Central memory CD8-positive, alpha-beta T cell (primary cell): Measurements from ENCODE around the gene FGF12.

ENCODE experiments used
- ATAC-seq: fragments of 150-1000 bp; cut with Tn5 transposase; replicated peaks from 2 replicates; pipeline ENCODE4 v1.10.0; 2022; ENCODE audit warnings: mild to moderate bottlenecking, moderate FRiP score, moderate number of reproducible peaks; ENCODE audit not compliant: poor library complexity, severe bottlenecking; ENCODE audit errors: extremely low read depth
- DNase-seq, 2 donors: peaks; one replicate each; pipeline ENCODE4 v3.0.0; 2021; ENCODE audit warnings: low spot score in 2 of 2
- H3K27ac Mint-ChIP-seq: one replicate; pipeline ENCODE4 v1.8.0; 2022; ENCODE audit warnings: low read depth, mild to moderate bottlenecking, moderate library complexity, mixed read lengths
- H3K27me3 Mint-ChIP-seq: one replicate; pipeline ENCODE4 v1.8.0; 2022; ENCODE audit warnings: mixed read lengths
- H3K36me3 Mint-ChIP-seq: one replicate; pipeline ENCODE4 v1.8.0; 2022; ENCODE audit warnings: mild to moderate bottlenecking, moderate library complexity, mixed read lengths; ENCODE audit not compliant: insufficient read depth
- H3K4me1 Mint-ChIP-seq: one replicate; pipeline ENCODE4 v1.8.0; 2022; ENCODE audit warnings: mixed read lengths
- H3K4me3 Mint-ChIP-seq: one replicate; pipeline ENCODE4 v1.8.0; 2022; ENCODE audit warnings: mild to moderate bottlenecking, moderate library complexity, mixed read lengths
- H3K9me3 Mint-ChIP-seq: one replicate; pipeline ENCODE4 v1.8.0; 2022; ENCODE audit warnings: mixed read lengths

FGF12 gene

DNA sequence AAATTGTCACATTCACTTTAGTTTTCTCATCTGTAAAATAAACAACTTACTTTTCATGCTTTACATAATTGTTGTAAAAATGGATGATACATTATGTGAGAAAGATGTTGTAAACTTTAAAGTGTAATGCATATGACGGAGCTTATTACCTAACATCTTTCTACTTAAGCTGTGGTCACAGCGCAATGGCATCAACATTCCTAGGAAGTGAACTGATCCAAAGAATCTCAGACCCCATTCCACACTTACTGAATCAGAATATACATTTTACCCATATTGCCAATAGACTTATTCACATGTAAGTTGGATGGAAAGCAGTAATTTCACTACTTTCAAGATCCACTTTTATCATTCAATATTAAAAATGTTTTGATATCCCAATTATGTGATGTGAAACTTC, 497.5 kb downstream of the FGF12 start:
- H3K27me3 Mint-ChIP-seq = no peaks in the 10 kb centered on the region
- H3K36me3 Mint-ChIP-seq = no peaks in the 10 kb centered on the region
- no peak overlapping the region for H3K27ac Mint-ChIP-seq
- H3K4me3 Mint-ChIP-seq = no peak overlapping the region
- ATAC-seq (no peak), DNase-seq (no peak)
- H3K4me1 Mint-ChIP-seq = no peaks in the 10 kb centered on the region
- peaks cover 26% of the 10 kb centered on the region for H3K9me3 Mint-ChIP-seq

DNA sequence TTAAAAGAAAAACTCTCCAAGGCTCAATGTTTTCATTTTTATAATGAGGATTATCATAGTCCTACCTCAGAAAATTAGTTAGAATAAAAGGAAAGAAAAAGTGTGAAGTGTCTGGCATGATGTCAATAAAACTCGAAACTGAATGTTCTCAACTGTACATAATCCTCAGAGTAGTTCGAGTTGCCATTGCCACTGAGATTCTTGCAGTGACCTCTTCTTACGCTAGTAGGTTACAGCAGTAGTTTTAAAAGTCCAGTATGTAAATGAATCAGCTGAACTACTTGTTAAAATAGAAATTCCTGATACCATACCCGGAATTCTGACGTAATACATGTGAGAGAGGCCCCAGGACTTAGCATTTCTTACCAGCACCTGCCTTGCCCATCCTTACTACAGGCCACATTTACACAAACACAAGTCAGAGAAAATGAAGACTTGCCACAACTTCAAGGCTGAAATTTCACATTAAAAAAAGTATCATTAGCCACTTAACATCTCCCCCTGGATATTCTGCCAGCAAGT, 502.6 kb downstream of the FGF12 start:
- DNase-seq = no peak

DNA sequence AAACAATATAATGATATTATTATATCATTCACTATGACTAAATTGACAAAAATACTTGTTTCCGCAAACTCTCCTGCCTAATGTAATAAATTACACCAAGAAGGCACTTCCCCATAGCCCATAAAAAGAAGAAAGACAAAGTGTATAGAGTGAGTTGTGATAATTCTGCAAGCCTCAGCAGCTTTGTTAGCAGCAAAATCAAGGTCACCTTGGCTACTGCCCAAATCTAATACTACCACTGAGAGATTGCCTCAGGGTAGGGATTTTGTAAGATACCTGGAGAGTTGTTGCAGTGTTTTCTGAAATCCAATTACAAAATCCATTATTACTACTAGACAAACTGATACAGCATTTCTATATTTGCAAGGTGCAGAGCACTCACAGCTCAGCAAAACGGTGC, 503.5 kb downstream of the FGF12 start:
- Mint-ChIP-seq H3K27ac (no peak overlapping the region), H3K9me3 (peaks cover 14% of the 10 kb centered on the region), H3K4me1 (no peaks in the 10 kb centered on the region), H3K36me3 (no peaks in the 10 kb centered on the region), H3K27me3 (no peaks in the 10 kb centered on the region), H3K4me3 (no peak overlapping the region)
- DNase-seq = no peak
- no peak for ATAC-seq

More for the DNA sequence above, 502.6 kb downstream of the FGF12 start:
- ATAC-seq = no peak
- no peaks in the 10 kb centered on the region for H3K27me3 Mint-ChIP-seq
- no peaks in the 10 kb centered on the region for H3K36me3 Mint-ChIP-seq
- no peak overlapping the region for H3K4me3 Mint-ChIP-seq
- H3K4me1 Mint-ChIP-seq = no peaks in the 10 kb centered on the region
- H3K9me3 Mint-ChIP-seq = peaks cover 14% of the 10 kb centered on the region
- no peak overlapping the region for H3K27ac Mint-ChIP-seq

DNA sequence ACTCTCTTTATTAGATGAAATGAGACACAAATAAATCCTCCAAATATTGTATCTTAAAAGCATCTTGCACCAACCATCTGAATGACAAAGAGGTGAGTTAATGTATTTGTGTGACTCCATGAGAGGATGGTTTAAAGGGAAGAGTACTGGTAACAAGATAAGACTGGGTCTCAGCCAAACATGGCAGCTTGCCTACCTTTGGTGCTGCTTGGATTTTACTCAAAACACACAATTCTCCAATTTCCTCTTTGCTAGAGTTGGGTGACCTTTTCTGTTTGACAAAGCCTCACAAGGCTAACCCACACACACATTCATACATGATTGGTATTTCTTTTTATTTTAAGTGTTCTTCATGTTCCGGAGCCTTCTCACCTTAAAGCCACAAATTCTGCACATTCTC, 506.4 kb downstream of the FGF12 start:
- Mint-ChIP-seq H3K4me3 (no peak overlapping the region), H3K36me3 (no peaks in the 10 kb centered on the region), H3K27me3 (no peaks in the 10 kb centered on the region), H3K4me1 (no peaks in the 10 kb centered on the region), H3K9me3 (peaks cover 15% of the 10 kb centered on the region), H3K27ac (no peak overlapping the region)
- ATAC-seq (no peak), DNase-seq (no peak)

DNA sequence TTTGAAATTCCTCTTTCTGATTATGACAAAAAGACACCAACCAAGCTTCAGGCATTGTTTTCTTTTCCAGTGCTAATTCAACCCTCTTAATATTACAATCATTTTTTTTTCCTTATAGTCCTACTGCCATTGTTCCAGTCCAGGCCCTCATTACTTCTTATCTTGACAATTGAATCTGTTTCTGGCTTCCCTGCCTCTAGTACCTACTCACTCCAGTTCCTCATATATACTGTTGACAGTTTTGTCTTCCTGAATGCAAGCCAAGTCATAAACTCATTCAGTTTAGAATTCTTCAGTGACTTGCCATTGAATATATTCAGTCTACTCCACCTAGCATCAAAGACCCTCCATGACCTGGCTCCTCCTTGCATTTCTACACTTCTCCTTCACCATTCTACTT, 507.4 kb downstream of the FGF12 start:
- Mint-ChIP-seq H3K36me3 (no peaks in the 10 kb centered on the region), H3K27ac (no peak overlapping the region), H3K9me3 (peaks cover 14% of the 10 kb centered on the region), H3K4me1 (no peaks in the 10 kb centered on the region), H3K4me3 (no peak overlapping the region), H3K27me3 (no peaks in the 10 kb centered on the region)
- ATAC-seq (no peak), DNase-seq (no peak)

DNA sequence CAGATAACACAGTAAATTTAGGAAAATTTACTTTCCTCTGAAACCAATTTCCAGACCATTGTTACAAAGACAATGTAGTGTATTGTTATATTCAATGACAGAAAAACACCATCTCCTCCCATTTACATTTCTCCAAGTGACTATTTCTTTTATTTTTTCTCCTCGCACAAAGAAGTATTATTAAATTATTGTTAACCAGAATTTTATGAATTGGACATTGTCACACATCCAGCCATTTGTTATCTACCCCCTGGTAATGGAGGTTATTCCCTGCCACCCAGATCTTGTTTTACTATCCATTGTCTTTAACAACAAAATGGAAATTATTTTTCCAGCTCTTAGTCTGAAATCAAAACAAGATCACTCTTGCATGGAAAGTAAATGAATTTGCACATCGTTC, 511.3 kb downstream of the FGF12 start:
- ATAC-seq (no peak), DNase-seq (no peak)
- Mint-ChIP-seq H3K27ac (no peak overlapping the region), H3K4me1 (no peaks in the 10 kb centered on the region), H3K9me3 (peaks cover 17% of the 10 kb centered on the region), H3K27me3 (no peaks in the 10 kb centered on the region), H3K4me3 (no peak overlapping the region), H3K36me3 (no peaks in the 10 kb centered on the region)

DNA sequence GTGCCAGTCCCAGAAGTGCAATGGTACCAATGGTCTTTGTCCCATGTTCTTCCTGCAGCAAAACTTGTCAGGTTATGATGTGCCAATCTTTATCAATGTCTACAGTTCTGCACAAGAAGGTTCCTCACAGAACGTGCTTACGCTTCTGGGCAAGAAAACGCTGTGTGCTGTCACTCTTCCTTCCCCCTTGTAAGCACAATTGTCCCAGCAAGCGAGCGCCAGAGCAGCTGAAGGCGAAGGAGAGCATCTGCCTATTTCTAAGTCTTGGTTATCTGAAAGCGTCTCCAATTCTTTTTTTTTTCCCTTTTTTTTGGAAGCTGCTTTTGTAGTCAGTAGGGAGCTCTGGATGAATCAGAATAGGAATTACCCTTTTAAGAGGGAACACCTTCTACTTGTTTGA, 514.4 kb downstream of the FGF12 start:
- H3K4me1 Mint-ChIP-seq = no peaks in the 10 kb centered on the region

DNA sequence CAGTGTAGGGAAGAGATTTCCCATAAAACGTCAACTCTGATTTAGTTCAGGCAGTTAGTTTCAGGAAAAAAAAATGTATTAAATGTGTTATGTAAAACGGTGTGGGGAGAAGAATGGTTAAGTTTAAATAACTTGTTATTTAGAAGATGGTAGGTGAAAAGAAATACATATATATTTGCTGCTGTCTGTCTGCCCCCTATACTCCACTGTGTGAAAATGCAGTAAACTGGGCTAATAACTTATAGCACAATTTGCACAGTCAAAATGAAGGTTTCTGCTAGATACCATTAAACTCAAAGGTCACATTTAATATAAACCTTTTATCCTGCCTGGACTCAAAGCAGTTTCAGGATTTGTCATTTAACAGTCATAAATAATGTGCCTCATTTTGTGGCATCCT, 515.0 kb downstream of the FGF12 start:
- ATAC-seq = no peak
- H3K9me3 Mint-ChIP-seq = peaks cover 26% of the 10 kb centered on the region
- H3K36me3 Mint-ChIP-seq = no peaks in the 10 kb centered on the region
- H3K27me3 Mint-ChIP-seq = no peaks in the 10 kb centered on the region
- no peaks in the 10 kb centered on the region for H3K4me1 Mint-ChIP-seq
- no peak overlapping the region for H3K27ac Mint-ChIP-seq
- no peak for DNase-seq
- H3K4me3 Mint-ChIP-seq = no peak overlapping the region

More for the DNA sequence above, 514.4 kb downstream of the FGF12 start:
- DNase-seq (no peak), ATAC-seq (no peak)
- no peaks in the 10 kb centered on the region for H3K36me3 Mint-ChIP-seq
- H3K27me3 Mint-ChIP-seq = no peaks in the 10 kb centered on the region
- H3K27ac Mint-ChIP-seq = no peak overlapping the region
- no peak overlapping the region for H3K4me3 Mint-ChIP-seq
- H3K9me3 Mint-ChIP-seq = peaks cover 23% of the 10 kb centered on the region

DNA sequence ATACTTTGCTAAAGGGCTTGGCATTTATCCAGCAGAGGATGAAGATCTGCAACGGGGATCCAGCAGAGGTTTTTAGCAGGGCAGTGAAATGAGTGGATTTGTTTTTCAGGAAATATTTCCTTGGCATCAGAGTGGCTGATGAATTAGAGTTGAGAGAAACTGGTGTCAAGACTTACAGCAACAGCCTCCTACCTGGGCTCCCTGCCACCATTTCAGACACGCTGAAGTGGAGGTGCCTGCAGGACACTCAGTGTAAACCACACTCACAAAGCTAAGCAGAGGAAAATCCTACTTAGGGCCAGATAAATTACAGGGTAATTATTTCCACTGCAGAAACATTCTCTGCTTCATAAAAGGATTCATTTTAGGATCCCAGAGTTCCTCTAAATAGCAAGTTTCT, 519.7 kb downstream of the FGF12 start:
- Mint-ChIP-seq H3K9me3 (peaks cover 27% of the 10 kb centered on the region), H3K4me3 (no peak overlapping the region), H3K27me3 (no peaks in the 10 kb centered on the region), H3K27ac (no peak overlapping the region), H3K36me3 (no peaks in the 10 kb centered on the region), H3K4me1 (no peaks in the 10 kb centered on the region)
- no peak for ATAC-seq
- DNase-seq = no peak

DNA sequence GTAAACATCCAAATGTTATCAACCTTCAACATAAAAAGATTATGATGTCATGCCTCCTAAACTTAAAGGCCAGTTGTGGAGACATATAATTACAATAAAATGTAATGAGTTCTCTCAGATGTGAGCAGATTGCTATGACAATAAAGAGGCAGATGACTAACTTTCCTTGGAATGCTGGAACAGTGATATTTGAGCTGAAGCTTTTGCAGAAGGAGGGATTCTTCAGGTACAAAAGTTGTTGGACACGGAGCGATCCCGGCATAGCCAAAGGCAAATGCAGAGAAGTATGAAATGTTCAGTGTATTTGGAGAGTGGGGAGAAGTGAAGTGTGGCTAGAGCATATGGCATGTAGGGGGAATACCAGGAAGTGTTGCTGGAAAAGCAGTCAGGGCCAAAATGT, 520.1 kb downstream of the FGF12 start:
- Mint-ChIP-seq H3K27ac (no peak overlapping the region), H3K27me3 (no peaks in the 10 kb centered on the region), H3K9me3 (peaks cover 27% of the 10 kb centered on the region), H3K36me3 (no peaks in the 10 kb centered on the region), H3K4me3 (no peak overlapping the region), H3K4me1 (no peaks in the 10 kb centered on the region)
- DNase-seq (no peak), ATAC-seq (no peak)

DNA sequence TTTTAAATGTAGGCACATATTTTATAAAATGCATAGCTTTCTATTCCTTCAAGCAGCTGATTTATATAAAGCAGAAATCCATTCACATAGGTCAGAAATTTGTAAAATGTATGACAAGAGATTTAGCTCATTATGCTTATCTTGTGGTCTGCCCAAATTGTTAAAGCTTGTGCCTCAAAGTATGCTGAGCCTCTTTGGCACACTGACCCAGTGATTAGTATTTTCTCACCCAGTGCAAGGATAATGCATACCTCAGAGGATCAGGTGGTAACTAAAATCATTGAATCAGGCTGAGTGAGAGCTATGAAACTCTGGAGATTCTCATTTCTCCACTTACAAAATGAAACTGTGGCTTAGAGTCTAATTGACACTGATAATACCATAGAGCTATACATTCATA, 533.3 kb downstream of the FGF12 start:
- no peak overlapping the region for H3K4me3 Mint-ChIP-seq
- ATAC-seq (no peak), DNase-seq (no peak)
- no peaks in the 10 kb centered on the region for H3K27me3 Mint-ChIP-seq
- no peaks in the 10 kb centered on the region for H3K36me3 Mint-ChIP-seq
- no peak overlapping the region for H3K27ac Mint-ChIP-seq
- H3K4me1 Mint-ChIP-seq = no peaks in the 10 kb centered on the region
- peaks cover 5% of the 10 kb centered on the region for H3K9me3 Mint-ChIP-seq

DNA sequence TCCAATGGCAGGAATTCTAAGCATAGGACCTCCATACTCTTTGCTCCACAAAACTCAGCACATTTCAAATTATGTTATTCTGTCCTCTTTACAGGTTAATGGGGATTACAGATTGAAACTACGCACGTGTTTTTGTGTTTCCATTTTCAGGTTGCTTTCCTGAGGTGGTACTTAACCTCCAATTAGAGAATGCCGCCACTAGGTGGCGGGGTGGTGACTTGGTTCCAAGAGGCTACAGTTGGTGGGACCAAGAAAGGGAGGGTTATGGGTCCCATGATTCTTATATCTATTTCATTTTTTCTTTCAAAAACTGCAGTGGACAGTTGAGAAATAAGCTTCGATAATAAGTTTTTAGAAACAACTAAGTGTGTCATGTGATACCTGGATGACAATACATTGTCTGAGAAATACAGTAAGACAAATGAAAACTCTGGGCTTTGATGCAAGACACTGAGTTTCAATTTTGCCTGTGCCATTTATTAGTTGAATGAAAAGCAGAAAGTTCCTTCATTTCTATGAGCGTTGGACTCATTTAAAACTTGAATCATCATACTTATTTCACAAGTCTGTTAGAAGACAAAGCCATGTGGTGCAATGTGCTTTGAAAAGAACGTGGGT, 539.0 kb downstream of the FGF12 start:
- H3K27me3 Mint-ChIP-seq = no peaks in the 10 kb centered on the region
- H3K9me3 Mint-ChIP-seq = peaks cover 5% of the 10 kb centered on the region
- no peaks in the 10 kb centered on the region for H3K4me1 Mint-ChIP-seq
- no peaks in the 10 kb centered on the region for H3K36me3 Mint-ChIP-seq
- no peak overlapping the region for H3K4me3 Mint-ChIP-seq
- ATAC-seq (no peak), DNase-seq (no peak)
- no peak overlapping the region for H3K27ac Mint-ChIP-seq

DNA sequence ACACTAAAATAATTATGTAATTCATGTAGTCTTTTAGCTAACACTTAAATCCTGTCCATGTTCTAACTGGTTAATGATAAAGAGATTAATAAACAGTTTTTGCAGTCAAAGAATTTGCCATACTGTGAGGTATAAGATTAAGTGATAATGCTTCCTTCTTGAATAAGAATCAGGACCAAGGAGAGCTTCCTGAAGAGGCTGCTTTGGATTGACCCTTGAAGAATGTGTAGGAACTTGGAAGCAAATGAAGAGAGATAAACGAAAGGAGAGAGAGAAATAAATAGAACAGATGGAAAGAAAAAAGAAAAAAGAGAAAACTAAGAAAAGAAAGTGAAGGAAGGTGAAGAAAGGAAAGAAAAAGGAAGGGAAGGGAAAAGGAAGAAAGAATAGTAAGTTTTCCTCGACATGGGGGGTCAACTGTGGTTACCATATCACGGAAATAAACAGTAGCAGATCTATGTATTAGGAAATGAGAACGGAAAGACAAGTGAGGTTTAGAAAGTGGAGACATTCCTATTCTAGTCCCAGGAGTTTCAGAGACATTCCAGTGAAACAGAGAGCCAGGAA, 539.8 kb downstream of the FGF12 start:
- H3K9me3 Mint-ChIP-seq = peaks cover 5% of the 10 kb centered on the region
- H3K4me3 Mint-ChIP-seq = no peak overlapping the region
- no peaks in the 10 kb centered on the region for H3K27me3 Mint-ChIP-seq
- H3K4me1 Mint-ChIP-seq = no peaks in the 10 kb centered on the region
- H3K27ac Mint-ChIP-seq = no peak overlapping the region
- H3K36me3 Mint-ChIP-seq = no peaks in the 10 kb centered on the region
- ATAC-seq = no peak
- DNase-seq = no peak
